Measurements from ENCODE around the gene C11orf86.
"Not testable (repeated sequence)": the region's sequence is repeated elsewhere in the genome, so short reads cannot be mapped to it uniquely, and the experiment has no call there.

Gene C11orf86

GRCh38 chr11:66974724-66975404 lies at the start of gene C11orf86:
C11orf86 (plus strand) TSS chr11:66975304; CDS start chr11:66975363, 59 bp downstream.
- no peak for DNase-seq

GRCh38 chr11:66929753-66930152 lies 45.4 kb upstream of the C11orf86 start:
- no peak for DNase-seq

GRCh38 chr11:66932543-66932942 lies 42.6 kb upstream of the C11orf86 start:
- no peak for DNase-seq

GRCh38 chr11:66933531-66933930 lies 41.6 kb upstream of the C11orf86 start:
- DNase-seq: no peak

GRCh38 chr11:66934950-66935779 lies 39.9 kb upstream of the C11orf86 start:
- DNase-seq: no peak

GRCh38 chr11:66936311-66936711 lies 38.8 kb upstream of the C11orf86 start:
- no peak for DNase-seq

GRCh38 chr11:66937193-66937733 lies 37.8 kb upstream of the C11orf86 start:
- no peak for DNase-seq

- no peak for DNase-seq
Measured at GRCh38 chr11:66938582-66939135, 36.4 kb upstream of the C11orf86 start.

GRCh38 chr11:66950112-66950535 lies 25.0 kb upstream of the C11orf86 start:
- no peak for DNase-seq

- no peak for DNase-seq
Measured at GRCh38 chr11:66951135-66951534, 24.0 kb upstream of the C11orf86 start.

GRCh38 chr11:66951927-66952337 lies 23.2 kb upstream of the C11orf86 start:
- DNase-seq: no peak

- DNase-seq: no peak
Measured at GRCh38 chr11:66953081-66953833, 21.8 kb upstream of the C11orf86 start.

- no peak for DNase-seq
Measured at GRCh38 chr11:66956689-66957290, 18.3 kb upstream of the C11orf86 start.

- no peak for DNase-seq
Measured at GRCh38 chr11:66957971-66958231, 17.2 kb upstream of the C11orf86 start.

GRCh38 chr11:66958232-66958955 lies 16.7 kb upstream of the C11orf86 start, which contains the start of gene PC:
PC (minus strand) TSS chr11:66958383; CDS start chr11:66872159, 86,224 bp downstream.
- DNase-seq: peak; percentile 95

GRCh38 chr11:66958956-66959274 lies 16.2 kb upstream of the C11orf86 start:
- no peak for DNase-seq

- not testable (repeated sequence) for DNase-seq
Measured at GRCh38 chr11:66961691-66962213, 13.4 kb upstream of the C11orf86 start.

- DNase-seq: no peak
Measured at GRCh38 chr11:66962247-66962646, 12.9 kb upstream of the C11orf86 start.

GRCh38 chr11:66962801-66963200 lies 12.3 kb upstream of the C11orf86 start:
- DNase-seq: no peak

- DNase-seq: no peak
Measured at GRCh38 chr11:66964495-66964894, 10.6 kb upstream of the C11orf86 start.

GRCh38 chr11:66966351-66966750 lies 8.8 kb upstream of the C11orf86 start:
- no peak for DNase-seq

Measured in activated CD4-positive, alpha-beta T cell treated with anti-CD3 and anti-CD28 coated beads, Interleukin-2, amount 50 U/mL, for 1 hour (primary cell).